GM20000 (cell line): ENCODE measurements around the gene LCA5L.
A peak's percentile ranks its signal among the peaks of the same experiment; 100 is the strongest.

Experiments used
- DNase-seq: peaks from one replicate; pipeline ENCODE4 v3.0.0; 2012; ENCODE audit warnings: low spot score
- TF ChIP-seq, protein P1 (sequence below): IDR thresholded peaks from 2 replicates; pipeline ENCODE4 v1.5.1; 2012; ENCODE audit warnings: mild to moderate bottlenecking, control low read depth; ENCODE audit errors: extremely low read depth, missing control alignments

The LCA5L gene

DNA sequence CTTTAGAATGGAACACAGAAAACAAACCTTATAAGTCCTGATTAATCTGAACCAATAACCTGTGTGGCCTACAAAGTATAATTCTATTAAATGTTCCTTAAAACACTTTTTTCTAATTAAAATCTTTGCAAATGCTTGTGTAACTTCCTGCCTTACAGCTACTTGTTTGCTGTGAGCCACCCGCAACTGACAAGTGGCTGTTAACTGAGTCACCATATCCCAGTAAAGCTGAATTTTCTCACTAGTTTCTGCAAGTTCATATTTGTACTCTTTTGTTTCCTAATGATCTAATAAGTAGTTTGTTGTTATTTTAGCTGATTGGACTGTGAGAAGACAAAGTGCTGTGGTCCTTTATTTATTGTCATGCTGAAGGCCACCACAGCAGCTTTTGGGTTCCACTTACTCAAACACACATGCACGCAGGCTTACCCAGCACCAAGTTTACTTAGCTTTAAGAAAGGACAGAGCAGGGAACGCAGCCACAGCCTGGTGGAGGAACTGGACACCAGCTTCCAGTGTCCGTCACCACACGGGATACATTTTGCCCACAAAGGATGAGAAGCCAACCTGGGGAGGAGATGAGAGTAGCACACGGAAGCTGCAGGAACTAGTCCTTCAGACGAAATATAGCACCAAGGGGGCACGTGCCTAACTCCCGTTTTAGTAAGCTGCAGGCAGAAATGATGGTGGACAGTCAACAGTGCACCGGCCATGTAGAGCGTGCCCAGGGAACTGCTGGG is 47.8 kb downstream of the LCA5L start:
- TF ChIP-seq, protein P1, sequence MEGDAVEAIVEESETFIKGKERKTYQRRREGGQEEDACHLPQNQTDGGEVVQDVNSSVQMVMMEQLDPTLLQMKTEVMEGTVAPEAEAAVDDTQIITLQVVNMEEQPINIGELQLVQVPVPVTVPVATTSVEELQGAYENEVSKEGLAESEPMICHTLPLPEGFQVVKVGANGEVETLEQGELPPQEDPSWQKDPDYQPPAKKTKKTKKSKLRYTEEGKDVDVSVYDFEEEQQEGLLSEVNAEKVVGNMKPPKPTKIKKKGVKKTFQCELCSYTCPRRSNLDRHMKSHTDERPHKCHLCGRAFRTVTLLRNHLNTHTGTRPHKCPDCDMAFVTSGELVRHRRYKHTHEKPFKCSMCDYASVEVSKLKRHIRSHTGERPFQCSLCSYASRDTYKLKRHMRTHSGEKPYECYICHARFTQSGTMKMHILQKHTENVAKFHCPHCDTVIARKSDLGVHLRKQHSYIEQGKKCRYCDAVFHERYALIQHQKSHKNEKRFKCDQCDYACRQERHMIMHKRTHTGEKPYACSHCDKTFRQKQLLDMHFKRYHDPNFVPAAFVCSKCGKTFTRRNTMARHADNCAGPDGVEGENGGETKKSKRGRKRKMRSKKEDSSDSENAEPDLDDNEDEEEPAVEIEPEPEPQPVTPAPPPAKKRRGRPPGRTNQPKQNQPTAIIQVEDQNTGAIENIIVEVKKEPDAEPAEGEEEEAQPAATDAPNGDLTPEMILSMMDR, result no peak
- no peak for DNase-seq

DNA sequence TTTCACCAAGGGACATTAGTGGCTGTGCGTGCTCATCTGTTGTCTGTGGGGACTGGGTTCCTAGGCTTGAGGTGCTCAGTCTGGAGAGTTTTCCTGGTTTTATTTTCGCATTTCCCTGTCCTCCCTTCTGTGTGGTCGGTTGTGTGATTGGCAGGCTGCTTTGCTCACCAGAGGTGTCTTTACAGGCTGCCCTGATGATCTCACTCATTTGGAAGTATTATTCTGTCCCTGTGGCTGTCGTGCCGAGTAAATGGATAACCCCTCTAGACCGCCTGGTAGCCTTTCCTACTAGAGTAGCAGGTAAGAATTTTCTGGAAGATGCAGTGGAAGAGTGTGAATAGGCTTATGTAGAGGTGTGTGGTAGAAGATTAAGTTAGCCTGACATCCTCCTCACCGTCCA is 52.6 kb downstream of the LCA5L start:
- DNase-seq, result no peak
- TF ChIP-seq, protein P1, result no peak

DNA sequence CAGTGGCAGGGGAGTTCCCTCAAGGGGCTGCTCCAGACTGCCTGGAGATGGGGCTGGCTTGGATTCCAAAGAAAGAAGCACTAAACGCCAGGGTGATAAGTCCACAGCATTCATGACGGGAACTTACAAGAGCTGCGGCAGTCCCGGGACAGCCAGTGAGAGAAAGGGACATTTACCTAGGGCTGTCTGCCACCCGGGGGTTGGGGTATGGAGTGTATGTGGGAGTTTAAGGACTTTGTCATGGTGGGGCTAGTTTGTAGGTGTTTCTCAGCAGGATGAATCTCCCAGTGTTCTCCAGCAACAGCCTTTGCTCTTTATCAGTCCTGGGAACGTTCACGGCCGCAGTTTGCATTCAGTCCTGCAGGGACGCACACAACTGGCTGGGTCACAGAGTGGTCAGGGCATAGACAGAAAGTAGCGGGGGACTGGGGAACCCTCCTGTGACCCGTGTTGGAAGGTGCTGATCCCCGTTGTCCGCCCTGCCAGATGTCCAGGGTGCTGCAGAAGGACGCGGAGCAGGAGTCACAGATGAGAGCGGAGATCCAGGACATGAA is 55.3 kb downstream of the LCA5L start:
- DNase-seq, result no peak
- TF ChIP-seq, protein P1, result no peak

DNA sequence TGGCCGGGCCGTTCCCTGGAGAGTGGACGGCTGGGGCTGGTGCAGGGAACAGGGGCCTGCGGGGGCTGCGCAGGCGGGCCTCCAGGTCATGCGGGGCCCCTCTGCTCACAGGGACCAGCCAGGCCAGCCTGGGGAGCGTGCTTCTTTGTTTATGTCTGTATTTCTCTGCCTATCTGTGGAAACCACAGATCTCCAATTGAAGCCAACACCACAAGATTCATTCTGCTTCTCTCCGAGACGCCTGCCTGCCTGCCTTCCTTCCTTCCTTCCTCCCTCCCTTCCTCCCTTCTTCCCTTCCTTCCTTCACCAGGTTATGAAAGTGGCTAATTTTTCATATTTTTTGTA is 56.8 kb downstream of the LCA5L start:
- TF ChIP-seq, protein P1, result no peak
- DNase-seq, result no peak

DNA sequence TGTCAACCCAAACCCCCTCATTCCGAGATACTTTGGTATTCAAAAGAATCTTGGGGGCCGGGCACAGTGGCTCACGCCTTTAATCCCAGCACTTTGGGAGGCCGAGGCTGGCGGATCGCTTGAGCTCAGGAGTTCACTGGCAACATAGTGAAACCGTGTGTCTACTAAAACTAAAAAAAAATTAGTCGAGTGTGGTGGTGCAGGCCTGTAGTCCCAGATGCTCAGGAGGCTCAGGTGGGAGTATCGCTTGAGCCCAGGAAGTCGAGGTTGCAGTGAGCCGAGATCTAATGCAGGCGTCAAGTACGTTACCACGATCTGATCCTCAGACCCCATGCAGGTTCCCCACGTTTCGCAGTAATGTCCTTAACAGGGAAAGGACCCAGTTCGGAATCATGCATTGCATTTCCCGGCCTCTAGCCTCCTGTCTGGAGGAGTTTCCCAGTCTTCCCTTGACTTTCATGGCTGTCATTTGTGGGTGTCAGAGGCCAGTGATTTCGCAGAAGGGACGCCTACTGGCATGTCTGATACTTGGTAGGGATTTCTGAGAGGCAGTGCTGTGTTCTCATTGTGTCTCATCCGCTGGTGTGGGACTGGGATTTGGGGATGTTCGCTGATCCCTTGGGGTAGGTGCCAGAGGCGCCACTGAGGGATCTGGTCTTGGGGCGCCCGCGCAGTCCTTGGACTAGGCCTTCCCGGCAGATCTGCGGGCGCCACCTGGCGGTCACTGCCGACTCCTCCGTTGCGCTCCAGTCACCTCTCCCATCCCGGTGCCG is 57.4 kb downstream of the LCA5L start:
- peak; percentile 88 for DNase-seq
- TF ChIP-seq, protein P1, result peak; percentile 95

DNA sequence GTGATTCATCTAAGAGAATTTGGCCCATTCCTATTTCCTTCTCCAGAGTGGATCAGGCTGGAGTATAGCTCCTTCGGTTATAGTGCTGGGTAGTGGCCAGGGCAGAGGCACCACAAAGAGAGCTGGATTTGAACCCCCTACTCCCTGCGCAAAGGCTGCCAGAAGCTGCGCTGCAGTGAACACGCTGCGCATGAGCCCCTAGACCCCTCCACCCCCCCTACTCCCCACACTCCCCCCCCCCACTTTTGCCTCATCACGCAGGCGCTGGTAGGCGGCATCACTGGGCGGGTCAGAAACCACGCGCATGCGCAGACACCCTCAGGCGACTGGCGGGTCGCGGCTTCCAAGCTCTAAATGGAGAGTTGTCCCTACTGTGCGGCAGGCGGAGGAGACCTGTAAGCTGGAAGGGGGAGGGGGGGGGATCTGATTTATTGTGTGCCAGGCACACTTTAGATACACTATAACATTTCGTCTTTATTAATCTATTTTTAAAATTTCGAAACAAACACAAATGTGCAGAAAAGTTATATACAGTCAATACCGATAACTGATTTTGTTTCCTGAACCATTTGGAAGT is 58.0 kb downstream of the LCA5L start:
- DNase-seq, result peak; percentile 96
- TF ChIP-seq, protein P1, result no peak

DNA sequence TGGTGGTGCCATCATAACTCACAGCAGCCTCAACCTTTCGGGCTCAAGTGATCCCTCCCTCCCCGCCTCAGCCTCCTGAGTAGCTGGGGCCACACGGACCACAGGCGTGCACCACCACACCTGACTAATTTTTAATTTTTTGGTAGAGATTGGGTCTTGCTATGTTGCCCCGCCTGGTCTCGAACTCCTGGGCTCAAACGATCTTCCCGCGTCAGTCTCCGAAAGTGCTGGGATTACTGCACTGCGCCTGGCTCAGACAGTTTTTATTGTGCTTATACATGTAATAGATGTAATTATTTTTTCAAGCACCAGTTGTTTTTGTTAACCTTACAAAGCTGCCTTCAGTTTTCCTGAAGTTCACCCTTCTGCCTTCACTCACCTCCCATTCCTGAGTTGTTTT is 58.7 kb downstream of the LCA5L start:
- TF ChIP-seq, protein P1, result no peak
- no peak for DNase-seq
